ENCODE results near the gene TRIM28.

DNA sequence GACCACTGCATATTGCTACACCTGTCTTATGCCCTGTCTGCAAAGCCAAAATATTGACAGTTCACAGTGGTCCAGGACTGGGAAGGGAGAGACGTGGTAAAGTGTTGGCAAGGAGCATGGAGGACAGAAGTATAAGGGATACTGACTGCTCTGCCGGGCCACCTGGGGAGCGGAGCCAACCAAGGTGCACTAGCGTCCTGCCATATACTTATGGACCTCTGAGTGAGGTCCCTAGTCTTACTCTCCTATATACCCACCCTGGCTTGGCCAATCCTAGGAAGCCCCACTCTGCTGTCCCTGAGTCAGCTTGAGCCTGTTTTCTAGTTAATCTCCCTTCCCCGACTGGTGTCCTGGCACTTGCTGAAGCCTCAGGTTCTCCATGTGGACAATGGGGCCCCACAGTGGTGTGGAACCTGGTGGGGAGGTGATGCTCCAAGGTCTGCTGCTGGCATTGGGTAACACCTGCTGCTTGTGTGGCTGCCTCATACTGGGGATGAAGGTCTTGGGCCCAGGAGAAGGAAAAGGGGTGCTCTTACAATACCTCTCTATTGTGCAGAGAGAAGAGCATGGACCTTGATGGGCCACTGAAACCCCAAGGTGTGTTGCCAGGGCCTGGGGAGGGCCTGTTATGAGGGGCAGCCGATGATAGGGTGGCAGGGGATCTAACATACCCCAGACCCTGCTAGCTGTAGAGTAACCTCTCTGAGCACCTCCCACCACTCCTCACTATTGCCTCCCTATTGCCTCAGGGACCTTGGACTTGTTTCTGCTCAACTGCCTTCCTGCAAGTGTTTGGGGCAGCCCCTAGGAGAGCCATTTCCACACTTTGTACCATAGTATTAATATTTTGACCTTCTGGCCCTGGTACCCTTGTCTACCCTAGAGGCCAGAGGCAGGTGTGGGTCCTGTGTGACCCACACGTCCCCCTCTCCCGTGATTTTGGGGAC, 6.7 kb upstream of the TRIM28 start:
- TF ChIP-seq, protein P1, sequence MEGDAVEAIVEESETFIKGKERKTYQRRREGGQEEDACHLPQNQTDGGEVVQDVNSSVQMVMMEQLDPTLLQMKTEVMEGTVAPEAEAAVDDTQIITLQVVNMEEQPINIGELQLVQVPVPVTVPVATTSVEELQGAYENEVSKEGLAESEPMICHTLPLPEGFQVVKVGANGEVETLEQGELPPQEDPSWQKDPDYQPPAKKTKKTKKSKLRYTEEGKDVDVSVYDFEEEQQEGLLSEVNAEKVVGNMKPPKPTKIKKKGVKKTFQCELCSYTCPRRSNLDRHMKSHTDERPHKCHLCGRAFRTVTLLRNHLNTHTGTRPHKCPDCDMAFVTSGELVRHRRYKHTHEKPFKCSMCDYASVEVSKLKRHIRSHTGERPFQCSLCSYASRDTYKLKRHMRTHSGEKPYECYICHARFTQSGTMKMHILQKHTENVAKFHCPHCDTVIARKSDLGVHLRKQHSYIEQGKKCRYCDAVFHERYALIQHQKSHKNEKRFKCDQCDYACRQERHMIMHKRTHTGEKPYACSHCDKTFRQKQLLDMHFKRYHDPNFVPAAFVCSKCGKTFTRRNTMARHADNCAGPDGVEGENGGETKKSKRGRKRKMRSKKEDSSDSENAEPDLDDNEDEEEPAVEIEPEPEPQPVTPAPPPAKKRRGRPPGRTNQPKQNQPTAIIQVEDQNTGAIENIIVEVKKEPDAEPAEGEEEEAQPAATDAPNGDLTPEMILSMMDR (IDR thresholded peaks at IDR 0.05) = no peak
- TF ChIP-seq POLR2A (IDR thresholded peaks at IDR 0.05) = no peak
